Astrocyte (in vitro differentiated cells and primary cell): Measurements from ENCODE around the gene BUD13. TPM values are rescaled to one million over a fixed set of nuclear protein-coding genes. Genes with fewer than 3 reads are reported as not detected.

Experiments
- DNase-seq: peaks from one replicate; pipeline ENCODE4 v3.0.0-alpha.2; 2010; ENCODE audit warnings: low read depth
- FAIRE-seq: peaks from 2 replicates; lab custom pipeline; 2011; peaks lifted over from hg19 to GRCh38; lab: Jason Lieb, UNC
- H2AFZ ChIP-seq: 2 replicates; pipeline ENCODE4 v1.6.0; 2012; ENCODE audit warnings: low read depth, low read length, inconsistent platforms
- H3K27ac ChIP-seq: 2 replicates; pipeline ENCODE4 v1.5.1; 2011; ENCODE audit warnings: low read depth, low read length, inconsistent platforms
- H3K27me3 ChIP-seq: 2 replicates; pipeline ENCODE4 v1.6.0; 2011; ENCODE audit warnings: low read length, inconsistent platforms; ENCODE audit not compliant: insufficient read depth
- H3K36me3 ChIP-seq: 2 replicates; pipeline ENCODE4 v1.5.1; 2011; ENCODE audit warnings: low read length, inconsistent platforms; ENCODE audit not compliant: insufficient read depth
- H3K4me1 ChIP-seq: 2 replicates; pipeline ENCODE4 v1.5.1; 2011; ENCODE audit warnings: low read length, inconsistent platforms; ENCODE audit not compliant: insufficient read depth
- H3K4me2 ChIP-seq: 2 replicates; pipeline ENCODE4 v1.6.0; 2012; ENCODE audit warnings: low read length, inconsistent platforms
- H3K4me3 ChIP-seq: 2 replicates; pipeline ENCODE4 v1.5.1; 2011; ENCODE audit warnings: low read depth, mild to moderate bottlenecking, low read length, inconsistent platforms; ENCODE audit not compliant: insufficient read depth
- H3K79me2 ChIP-seq: 2 replicates; pipeline ENCODE4 v1.6.0; 2012; ENCODE audit warnings: mild to moderate bottlenecking, low read length, inconsistent platforms; ENCODE audit not compliant: insufficient read depth
- H3K9ac ChIP-seq: 2 replicates; pipeline ENCODE4 v1.6.0; 2012; ENCODE audit warnings: mild to moderate bottlenecking, low read length, inconsistent platforms
- H3K9me3 ChIP-seq: 2 replicates; pipeline ENCODE4 v1.5.1; 2012; ENCODE audit warnings: low read depth, mild to moderate bottlenecking, low read length, inconsistent platforms; ENCODE audit not compliant: insufficient read depth
- H4K20me1 ChIP-seq: 2 replicates; pipeline ENCODE4 v1.6.0; 2012; ENCODE audit warnings: low read length, inconsistent platforms; ENCODE audit not compliant: insufficient read depth
- H3K27ac Mint-ChIP-seq: one replicate; pipeline ENCODE4 v1.8.0; 2021; ENCODE audit warnings: mild to moderate bottlenecking, mixed read lengths; ENCODE audit not compliant: unreplicated experiment
- H3K27me3 Mint-ChIP-seq: one replicate; pipeline ENCODE4 v1.8.0; 2021; ENCODE audit warnings: low read depth, mixed read lengths; ENCODE audit not compliant: unreplicated experiment
- H3K36me3 Mint-ChIP-seq: one replicate; pipeline ENCODE4 v1.8.0; 2021; ENCODE audit warnings: low read depth, mixed read lengths; ENCODE audit not compliant: unreplicated experiment
- H3K4me1 Mint-ChIP-seq: one replicate; pipeline ENCODE4 v1.8.0; 2021; ENCODE audit warnings: low read depth, mixed read lengths; ENCODE audit not compliant: unreplicated experiment
- H3K4me3 Mint-ChIP-seq: one replicate; pipeline ENCODE4 v1.8.0; 2021; ENCODE audit warnings: mild to moderate bottlenecking, moderate library complexity, mixed read lengths; ENCODE audit not compliant: unreplicated experiment
- H3K9me3 Mint-ChIP-seq: one replicate; pipeline ENCODE4 v1.8.0; 2021; ENCODE audit warnings: mild to moderate bottlenecking, mixed read lengths; ENCODE audit not compliant: unreplicated experiment
- EZH2 ChIP-seq: IDR thresholded peaks from 2 replicates; pipeline ENCODE4 v1.6.1; 2012; ENCODE audit warnings: mild to moderate bottlenecking, low read length, inconsistent platforms; ENCODE audit not compliant: insufficient read depth
- total RNA-seq: library from RNA; stranded (reverse); gene quantifications from 2 replicates; pipeline ENCODE4 v1.2.1, GENCODE V29; 2021
- TF ChIP-seq, protein P1 (sequence below): IDR thresholded peaks from 2 replicates; pipeline ENCODE4 v1.5.1; 2011; ENCODE audit warnings: low read depth, mild to moderate bottlenecking, inconsistent platforms, low read length, moderate library complexity; ENCODE audit not compliant: insufficient read depth

The BUD13 gene
- total RNA-seq, 1 donor from 2014 or later = 9.3 TPM

GRCh38 chr11:116721988-116722387 is 50.8 kb downstream of the BUD13 start:
- peaks cover 2% of the 10 kb centered on the region for H3K4me1 ChIP-seq
- no peak overlapping the region for H2AFZ ChIP-seq
- H3K27ac ChIP-seq = no peak overlapping the region
- Mint-ChIP-seq H3K36me3 (peaks cover 3% of the 10 kb centered on the region), H3K4me1 (peaks cover 9% of the 10 kb centered on the region), H3K4me3 (no peak overlapping the region), H3K9me3 (no peaks in the 10 kb centered on the region), H3K27me3 (peaks cover 44% of the 10 kb centered on the region), H3K27ac (no peak overlapping the region)
- H4K20me1 ChIP-seq = no peaks in the 10 kb centered on the region
- H3K4me3 ChIP-seq = no peak overlapping the region
- peaks cover 2% of the 10 kb centered on the region for H3K27me3 ChIP-seq
- H3K4me2 ChIP-seq = no peak overlapping the region
- no peaks in the 10 kb centered on the region for H3K36me3 ChIP-seq
- no peak for FAIRE-seq
- no peaks in the 10 kb centered on the region for H3K79me2 ChIP-seq
- no peak overlapping the region for H3K9ac ChIP-seq
- no peak for TF ChIP-seq EZH2
- TF ChIP-seq, protein P1, sequence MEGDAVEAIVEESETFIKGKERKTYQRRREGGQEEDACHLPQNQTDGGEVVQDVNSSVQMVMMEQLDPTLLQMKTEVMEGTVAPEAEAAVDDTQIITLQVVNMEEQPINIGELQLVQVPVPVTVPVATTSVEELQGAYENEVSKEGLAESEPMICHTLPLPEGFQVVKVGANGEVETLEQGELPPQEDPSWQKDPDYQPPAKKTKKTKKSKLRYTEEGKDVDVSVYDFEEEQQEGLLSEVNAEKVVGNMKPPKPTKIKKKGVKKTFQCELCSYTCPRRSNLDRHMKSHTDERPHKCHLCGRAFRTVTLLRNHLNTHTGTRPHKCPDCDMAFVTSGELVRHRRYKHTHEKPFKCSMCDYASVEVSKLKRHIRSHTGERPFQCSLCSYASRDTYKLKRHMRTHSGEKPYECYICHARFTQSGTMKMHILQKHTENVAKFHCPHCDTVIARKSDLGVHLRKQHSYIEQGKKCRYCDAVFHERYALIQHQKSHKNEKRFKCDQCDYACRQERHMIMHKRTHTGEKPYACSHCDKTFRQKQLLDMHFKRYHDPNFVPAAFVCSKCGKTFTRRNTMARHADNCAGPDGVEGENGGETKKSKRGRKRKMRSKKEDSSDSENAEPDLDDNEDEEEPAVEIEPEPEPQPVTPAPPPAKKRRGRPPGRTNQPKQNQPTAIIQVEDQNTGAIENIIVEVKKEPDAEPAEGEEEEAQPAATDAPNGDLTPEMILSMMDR = no peak
- H3K9me3 ChIP-seq = no peaks in the 10 kb centered on the region
- DNase-seq = no peak

- Mint-ChIP-seq H3K4me3 (no peak overlapping the region), H3K4me1 (peaks cover 1% of the 10 kb centered on the region), H3K27me3 (peaks cover 41% of the 10 kb centered on the region), H3K36me3 (no peaks in the 10 kb centered on the region), H3K27ac (no peak overlapping the region), H3K9me3 (no peaks in the 10 kb centered on the region)
- Histone ChIP-seq H3K4me1 (no peaks in the 10 kb centered on the region), H3K4me3 (no peak overlapping the region), H3K27ac (no peak overlapping the region), H3K36me3 (no peaks in the 10 kb centered on the region), H3K4me2 (no peak overlapping the region), H3K9ac (no peak overlapping the region), H2AFZ (no peak overlapping the region), H3K9me3 (no peaks in the 10 kb centered on the region), H3K27me3 (peaks cover 2% of the 10 kb centered on the region), H4K20me1 (no peaks in the 10 kb centered on the region), H3K79me2 (no peaks in the 10 kb centered on the region)
- TF ChIP-seq, protein P1 = no peak
- TF ChIP-seq EZH2 = no peak
- no peak for FAIRE-seq
- no peak for DNase-seq
These were observed 51.9 kb downstream of the BUD13 start for GRCh38 chr11:116720895-116721294.

GRCh38 chr11:116718955-116719501 is 53.8 kb downstream of the BUD13 start:
- no peak overlapping the region for H3K27ac Mint-ChIP-seq
- DNase-seq (no peak), FAIRE-seq (no peak)
- no peaks in the 10 kb centered on the region for H3K4me1 Mint-ChIP-seq
- Histone ChIP-seq H3K9ac (no peak overlapping the region), H3K36me3 (no peaks in the 10 kb centered on the region), H3K4me2 (no peak overlapping the region), H2AFZ (no peak overlapping the region), H3K27me3 (peaks cover 2% of the 10 kb centered on the region), H3K4me3 (no peak overlapping the region), H3K4me1 (no peaks in the 10 kb centered on the region), H3K27ac (no peak overlapping the region), H3K79me2 (no peaks in the 10 kb centered on the region), H3K9me3 (no peaks in the 10 kb centered on the region), H4K20me1 (no peaks in the 10 kb centered on the region)
- H3K4me3 Mint-ChIP-seq = no peak overlapping the region
- no peak for TF ChIP-seq EZH2
- TF ChIP-seq, protein P1 = no peak
- H3K36me3 Mint-ChIP-seq = no peaks in the 10 kb centered on the region
- H3K9me3 Mint-ChIP-seq = no peaks in the 10 kb centered on the region
- H3K27me3 Mint-ChIP-seq = peaks cover 31% of the 10 kb centered on the region
